ENCODE results near the gene CLDN15.
"Not testable (repeated sequence)": the region's sequence is repeated elsewhere in the genome, so short reads cannot be mapped to it uniquely, and the experiment has no call there.

Gene CLDN15, protein sequence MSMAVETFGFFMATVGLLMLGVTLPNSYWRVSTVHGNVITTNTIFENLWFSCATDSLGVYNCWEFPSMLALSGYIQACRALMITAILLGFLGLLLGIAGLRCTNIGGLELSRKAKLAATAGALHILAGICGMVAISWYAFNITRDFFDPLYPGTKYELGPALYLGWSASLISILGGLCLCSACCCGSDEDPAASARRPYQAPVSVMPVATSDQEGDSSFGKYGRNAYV

GRCh38 chr7:101237206-101238067 is at the start of gene CLDN15:
TSS of gene CLDN15 (minus strand) at chr7:101237802. CDS start at chr7:101237581, 221 bp downstream.
- Histone ChIP-seq H3K4me3 (ENCODE audit: insufficient read depth, low read length, poor library complexity, severe bottlenecking) (no peak within 1 kb of the TSS), H3K9me2 (replicated peaks; ENCODE audit: insufficient read depth, low read length) (no peaks in the 10 kb centered on the region), H3K27ac (ENCODE audit: low read depth, low read length) (no peak within 1 kb of the TSS), H4K20me1 (ENCODE audit: low read depth, low read length) (no peaks in the 10 kb centered on the region), H3K4me2 (ENCODE audit: low read depth, low read length, poor library complexity, severe bottlenecking) (no peak within 1 kb of the TSS), H3K9me3 (ENCODE audit: insufficient read depth, low read length) (no peaks in the 10 kb centered on the region), H3K36me3 (ENCODE audit: low read length) (no peaks in the 10 kb centered on the region), H3K9ac (ENCODE audit: low read length) (no peak within 1 kb of the TSS), H3F3A (ENCODE audit: insufficient read depth) (no peaks in the 10 kb centered on the region), H3K27me3 (ENCODE audit: low read length) (no peaks in the 10 kb centered on the region), H3K79me2 (ENCODE audit: insufficient read depth, low read length) (peaks cover 8% of the 10 kb centered on the region), H2AFZ (ENCODE audit: low read depth, low read length, severe bottlenecking) (no peak within 1 kb of the TSS)
- TF ChIP-seq EZH2phosphoT487 (conservative IDR thresholded peaks at IDR 0.05; ENCODE audit: low read length), result no peak
- TF ChIP-seq CTCF (IDR thresholded peaks at IDR 0.05; ENCODE audit: insufficient read depth, low read length, poor library complexity, severe bottlenecking), result no peak

DNA sequence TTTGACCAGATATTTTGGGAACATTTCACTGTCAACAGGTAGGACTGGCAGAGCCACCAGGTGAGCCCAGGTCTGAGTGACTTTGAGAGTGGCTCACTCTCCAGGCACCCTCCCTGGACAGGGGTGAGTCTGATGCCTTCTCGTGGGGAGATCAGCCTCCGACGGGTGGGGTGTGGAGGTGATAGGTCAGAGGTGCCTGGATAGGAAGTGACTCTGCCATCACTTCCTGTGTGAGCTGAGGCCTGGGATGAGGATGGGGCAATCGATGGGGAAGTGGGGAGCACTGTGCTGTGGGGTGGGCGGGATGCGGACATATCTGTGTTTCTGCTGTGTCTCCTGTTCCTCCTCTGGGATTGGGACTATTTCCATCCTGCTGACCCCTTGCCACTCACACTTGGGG is 49.4 kb upstream of the CLDN15 start:
- H3K27me3 ChIP-seq (ENCODE audit: low read length), result no peaks in the 10 kb centered on the region
- no peak overlapping the region for H3K27ac ChIP-seq (ENCODE audit: low read depth, low read length)

GRCh38 chr7:101285880-101286279 is 48.3 kb upstream of the CLDN15 start:
- H3K27me3 ChIP-seq (ENCODE audit: low read length); H3K79me2 ChIP-seq (ENCODE audit: insufficient read depth, low read length); H3K27ac ChIP-seq (ENCODE audit: low read depth, low read length); H2AFZ ChIP-seq (ENCODE audit: low read depth, low read length, severe bottlenecking); H3K36me3 ChIP-seq (ENCODE audit: low read length); H3K9me2 ChIP-seq (replicated peaks; ENCODE audit: insufficient read depth, low read length); H4K20me1 ChIP-seq (ENCODE audit: low read depth, low read length); H3F3A ChIP-seq (ENCODE audit: insufficient read depth); H3K9ac ChIP-seq (ENCODE audit: low read length); H3K4me3 ChIP-seq (ENCODE audit: insufficient read depth, low read length, poor library complexity, severe bottlenecking); H3K4me2 ChIP-seq (ENCODE audit: low read depth, low read length, poor library complexity, severe bottlenecking); H3K9me3 ChIP-seq (ENCODE audit: insufficient read depth, low read length): not testable (repeated sequence)

More for the DNA sequence above, 49.4 kb upstream of the CLDN15 start:
- Histone ChIP-seq H3K9me3 (ENCODE audit: insufficient read depth, low read length) (no peaks in the 10 kb centered on the region), H3K9me2 (replicated peaks; ENCODE audit: insufficient read depth, low read length) (no peaks in the 10 kb centered on the region), H3K4me2 (ENCODE audit: low read depth, low read length, poor library complexity, severe bottlenecking) (no peak overlapping the region), H4K20me1 (ENCODE audit: low read depth, low read length) (no peaks in the 10 kb centered on the region), H3F3A (ENCODE audit: insufficient read depth) (no peaks in the 10 kb centered on the region), H3K79me2 (ENCODE audit: insufficient read depth, low read length) (no peaks in the 10 kb centered on the region), H3K4me3 (ENCODE audit: insufficient read depth, low read length, poor library complexity, severe bottlenecking) (no peak overlapping the region), H3K9ac (ENCODE audit: low read length) (no peak overlapping the region), H3K36me3 (ENCODE audit: low read length) (no peaks in the 10 kb centered on the region), H2AFZ (ENCODE audit: low read depth, low read length, severe bottlenecking) (no peak overlapping the region)
- TF ChIP-seq EZH2phosphoT487 (conservative IDR thresholded peaks at IDR 0.05; ENCODE audit: low read length) (no peak), CTCF (IDR thresholded peaks at IDR 0.05; ENCODE audit: insufficient read depth, low read length, poor library complexity, severe bottlenecking) (no peak)

DNA sequence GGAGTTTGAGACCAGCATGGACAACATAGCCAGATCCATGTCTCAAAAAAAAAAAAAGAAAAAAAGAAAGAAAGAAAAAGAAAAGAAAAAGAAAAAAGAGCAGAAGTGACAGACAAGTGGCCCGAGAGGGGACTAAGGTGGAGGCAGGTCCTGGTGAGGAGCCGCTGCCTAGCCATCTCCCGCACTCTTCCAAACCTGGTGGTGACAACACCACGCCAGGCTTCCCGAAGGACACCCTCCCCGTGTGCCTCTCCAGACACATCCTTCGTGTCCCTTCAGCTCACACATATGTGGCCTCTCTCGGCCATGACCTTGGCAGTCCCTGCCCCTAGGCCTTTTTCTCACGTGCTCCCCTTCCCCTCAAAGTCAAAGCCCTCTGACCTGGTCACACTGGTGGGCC is 47.6 kb upstream of the CLDN15 start:
- H3K9me3 ChIP-seq (ENCODE audit: insufficient read depth, low read length), result no peaks in the 10 kb centered on the region
- no peak overlapping the region for H3K27ac ChIP-seq (ENCODE audit: low read depth, low read length)
- no peak for TF ChIP-seq EZH2phosphoT487 (conservative IDR thresholded peaks at IDR 0.05; ENCODE audit: low read length)
- no peak for TF ChIP-seq CTCF (IDR thresholded peaks at IDR 0.05; ENCODE audit: insufficient read depth, low read length, poor library complexity, severe bottlenecking)
- no peaks in the 10 kb centered on the region for H3K9me2 ChIP-seq (replicated peaks; ENCODE audit: insufficient read depth, low read length)
- H3K9ac ChIP-seq (ENCODE audit: low read length), result no peak overlapping the region
- H3K4me2 ChIP-seq (ENCODE audit: low read depth, low read length, poor library complexity, severe bottlenecking), result no peak overlapping the region
- no peaks in the 10 kb centered on the region for H4K20me1 ChIP-seq (ENCODE audit: low read depth, low read length)
- H3K27me3 ChIP-seq (ENCODE audit: low read length), result no peaks in the 10 kb centered on the region
- no peaks in the 10 kb centered on the region for H3K36me3 ChIP-seq (ENCODE audit: low read length)
- no peak overlapping the region for H2AFZ ChIP-seq (ENCODE audit: low read depth, low read length, severe bottlenecking)
- H3F3A ChIP-seq (ENCODE audit: insufficient read depth), result no peaks in the 10 kb centered on the region
- no peaks in the 10 kb centered on the region for H3K79me2 ChIP-seq (ENCODE audit: insufficient read depth, low read length)
- no peak overlapping the region for H3K4me3 ChIP-seq (ENCODE audit: insufficient read depth, low read length, poor library complexity, severe bottlenecking)

- H3K9me2 ChIP-seq (replicated peaks; ENCODE audit: insufficient read depth, low read length); H3K27me3 ChIP-seq (ENCODE audit: low read length); H3F3A ChIP-seq (ENCODE audit: insufficient read depth); H3K9me3 ChIP-seq (ENCODE audit: insufficient read depth, low read length); H2AFZ ChIP-seq (ENCODE audit: low read depth, low read length, severe bottlenecking); H3K79me2 ChIP-seq (ENCODE audit: insufficient read depth, low read length); H3K4me3 ChIP-seq (ENCODE audit: insufficient read depth, low read length, poor library complexity, severe bottlenecking); H3K9ac ChIP-seq (ENCODE audit: low read length); H4K20me1 ChIP-seq (ENCODE audit: low read depth, low read length); H3K27ac ChIP-seq (ENCODE audit: low read depth, low read length); H3K4me2 ChIP-seq (ENCODE audit: low read depth, low read length, poor library complexity, severe bottlenecking); H3K36me3 ChIP-seq (ENCODE audit: low read length): not testable (repeated sequence)
Measured at GRCh38 chr7:101280912-101281311, 43.3 kb upstream of the CLDN15 start.
